ENCODE measurements around the gene AICDA.
"Not testable (repeated sequence)": the region's sequence is repeated elsewhere in the genome, so short reads cannot be mapped to it uniquely, and the experiment has no call there.

Gene AICDA

DNA sequence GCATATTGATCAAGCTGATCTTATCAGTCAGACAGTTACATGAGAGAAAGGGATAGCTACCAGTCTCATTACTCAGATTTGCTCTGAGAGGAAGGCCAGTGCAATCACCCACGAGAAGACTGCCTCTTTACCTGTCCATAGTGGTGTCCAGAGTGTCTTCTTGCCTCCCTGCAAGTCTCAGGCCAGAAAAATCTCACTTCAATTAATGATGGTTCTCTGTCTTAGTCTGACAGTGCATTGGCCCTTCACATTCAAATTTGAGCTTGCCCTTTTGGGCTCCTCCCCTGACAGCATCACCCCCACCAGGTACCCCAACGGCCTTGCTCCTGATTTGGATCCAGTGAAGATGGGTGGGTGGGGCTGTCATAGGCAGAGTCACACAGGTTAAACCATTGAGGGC is at the start of gene AICDA:
TSS of gene AICDA (minus strand) at position 231 of the 400 bp plus-strand sequence. CDS start at position 139, 92 bp downstream.
- no peak for DNase-seq (ENCODE audit: low read depth)

DNA sequence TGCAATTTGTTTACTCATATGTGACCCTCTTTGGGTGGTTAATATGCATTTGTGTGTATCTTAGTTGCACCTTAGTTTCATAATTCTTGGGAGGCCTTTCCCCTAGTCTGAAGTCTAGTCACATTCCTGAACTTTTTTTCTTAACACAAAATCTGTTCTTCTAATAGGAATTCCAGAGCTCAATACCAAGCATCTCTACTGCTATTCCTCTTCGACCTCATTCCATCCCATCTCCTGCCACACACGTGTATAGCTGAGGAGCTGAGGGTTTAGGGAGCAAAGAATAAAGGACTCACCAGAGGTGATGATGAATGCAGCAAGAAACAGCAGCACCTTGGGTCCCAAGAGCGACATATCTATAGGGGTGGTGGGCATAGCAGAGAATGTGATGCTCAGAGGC is 49.1 kb upstream of the AICDA start:
- no peak for DNase-seq (ENCODE audit: low read depth)

DNA sequence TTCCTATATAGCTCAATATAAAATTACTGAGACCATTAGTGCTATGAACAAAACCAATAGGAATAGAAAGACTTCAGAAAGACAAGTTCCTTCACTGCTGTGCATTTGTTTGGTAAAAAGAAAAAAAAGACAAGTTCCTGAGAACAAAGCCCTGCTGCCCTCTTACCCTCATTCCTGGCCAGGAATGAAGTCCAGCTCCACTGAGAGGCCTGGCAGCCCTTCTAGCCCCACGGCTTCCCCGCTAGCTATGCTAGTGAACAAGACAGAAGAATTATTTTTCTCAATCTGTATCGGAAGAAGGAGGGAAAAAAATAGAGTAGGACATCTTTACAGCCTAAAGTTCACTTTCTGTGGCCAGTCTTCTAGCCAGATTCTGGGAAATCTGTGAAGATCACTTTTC is 48.4 kb upstream of the AICDA start:
- no peak for DNase-seq (ENCODE audit: low read depth)

GRCh38 chr12:8658346-8658745 is 45.7 kb upstream of the AICDA start:
- peak; percentile 81 for DNase-seq (ENCODE audit: low read depth)

GRCh38 chr12:8655421-8655820 is 42.8 kb upstream of the AICDA start:
- no peak for DNase-seq (ENCODE audit: low read depth)

DNA sequence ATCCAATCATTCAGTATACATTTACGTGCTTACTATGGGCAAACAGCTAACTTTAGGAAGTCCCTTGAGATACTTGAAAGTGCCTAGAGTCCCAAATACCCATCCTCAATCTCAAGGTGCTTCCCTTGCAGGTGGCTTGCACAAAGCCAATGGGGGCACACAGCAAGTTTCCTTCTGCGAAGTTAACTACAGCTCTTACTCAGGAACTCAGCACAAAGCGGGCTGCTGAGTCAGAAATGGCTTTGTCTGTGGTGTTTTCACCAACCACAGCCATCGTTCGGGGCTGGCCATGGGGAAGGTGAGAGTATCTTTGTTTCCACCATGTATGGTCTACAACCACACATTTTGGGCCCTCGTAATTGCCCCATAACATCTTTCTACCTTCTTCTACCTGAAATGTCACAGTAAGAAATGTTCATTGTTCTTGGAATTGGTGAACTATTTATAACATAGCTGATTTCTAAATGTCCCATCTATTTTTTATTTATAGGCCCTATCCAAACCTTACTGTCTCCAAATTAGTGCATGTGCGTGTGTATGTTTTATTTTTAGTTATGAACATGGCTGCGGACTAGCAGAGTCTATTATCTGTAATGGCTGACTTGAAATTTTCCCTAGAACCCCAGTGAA is 36.0 kb upstream of the AICDA start:
- no peak for DNase-seq (ENCODE audit: low read depth)

GRCh38 chr12:8647968-8648367 is 35.3 kb upstream of the AICDA start:
- no peak for DNase-seq (ENCODE audit: low read depth)

DNA sequence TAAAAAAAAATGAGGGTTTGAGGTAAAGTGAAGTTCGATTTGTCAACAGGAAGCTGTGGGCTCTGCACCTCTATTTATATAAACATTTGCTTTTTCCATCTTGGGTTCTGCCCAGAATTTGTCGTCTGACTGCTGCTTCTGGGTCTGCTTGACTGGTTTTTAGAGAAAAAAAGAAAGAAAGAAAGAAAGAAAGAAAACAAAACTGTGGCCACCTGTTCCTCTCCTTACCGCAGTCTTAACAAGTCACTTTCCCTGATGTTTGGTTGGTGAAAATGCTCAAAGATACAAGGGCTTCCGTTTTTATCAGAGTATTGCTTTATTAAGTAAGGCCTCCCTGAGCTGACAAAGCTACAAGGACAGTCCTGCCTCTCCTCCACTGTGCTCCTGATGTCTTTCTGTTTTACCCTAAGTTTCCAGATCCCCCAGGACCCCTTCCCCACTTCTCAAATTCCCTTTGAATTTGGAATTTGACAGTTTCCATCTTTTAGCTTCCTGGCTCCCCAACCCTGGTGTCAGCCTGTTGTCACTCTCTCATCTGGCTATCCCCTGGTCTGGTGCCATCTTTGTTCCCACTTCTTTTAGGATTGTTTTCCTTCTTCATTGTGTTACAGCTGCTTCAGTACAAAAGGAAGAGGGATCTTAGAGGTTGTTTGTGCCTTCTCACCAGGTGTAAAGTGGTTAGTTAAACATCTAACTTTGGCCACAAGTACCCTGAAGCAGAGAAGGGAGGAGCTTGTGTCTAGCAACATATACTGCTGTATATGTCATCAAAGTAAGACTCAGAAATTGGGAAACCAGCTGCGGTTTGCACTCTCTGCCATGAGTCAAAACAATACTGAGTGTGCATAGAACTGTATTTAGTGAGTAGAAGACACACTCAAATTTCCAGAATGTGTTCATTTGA is 31.9 kb upstream of the AICDA start:
- DNase-seq (ENCODE audit: low read depth): no peak

DNA sequence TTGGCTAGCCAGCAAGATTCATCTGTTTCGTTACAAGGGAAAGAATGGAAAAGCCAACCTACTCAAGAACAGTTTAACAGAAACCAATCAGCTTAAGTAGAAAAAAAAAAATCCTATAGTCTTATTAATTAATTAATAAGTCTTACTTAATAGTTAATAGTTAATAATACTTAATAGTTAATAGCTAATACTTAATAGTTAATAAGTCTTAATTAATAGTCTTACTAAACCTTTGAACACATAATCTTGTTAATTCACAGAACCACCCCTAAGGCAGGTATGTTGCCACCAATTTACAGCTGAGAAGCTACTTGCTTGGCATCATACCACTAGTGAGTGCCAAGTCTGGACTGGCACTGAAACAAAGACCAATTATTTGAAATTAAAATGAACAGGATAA is 30.1 kb upstream of the AICDA start:
- DNase-seq (ENCODE audit: low read depth): no peak

DNA sequence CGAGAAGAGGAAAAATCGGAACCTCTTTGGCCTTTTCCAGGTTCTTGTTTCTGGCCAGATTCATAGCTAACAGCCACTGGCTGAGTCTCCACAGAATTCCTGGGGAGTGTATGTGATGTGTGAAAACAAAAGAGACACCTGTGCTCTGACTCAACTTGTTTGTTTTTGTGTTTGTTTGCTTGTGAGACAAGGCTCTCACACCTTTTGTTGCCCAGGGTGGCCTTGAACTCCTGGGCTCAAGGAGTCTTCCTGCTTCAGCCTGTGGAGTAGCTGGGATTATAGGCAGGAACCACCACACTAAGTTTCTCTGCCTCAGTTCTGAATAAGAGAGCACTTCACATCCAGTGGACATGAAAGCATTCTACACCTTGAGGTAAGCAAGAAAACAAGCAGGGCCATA is 27.3 kb upstream of the AICDA start:
- DNase-seq (ENCODE audit: low read depth): no peak

DNA sequence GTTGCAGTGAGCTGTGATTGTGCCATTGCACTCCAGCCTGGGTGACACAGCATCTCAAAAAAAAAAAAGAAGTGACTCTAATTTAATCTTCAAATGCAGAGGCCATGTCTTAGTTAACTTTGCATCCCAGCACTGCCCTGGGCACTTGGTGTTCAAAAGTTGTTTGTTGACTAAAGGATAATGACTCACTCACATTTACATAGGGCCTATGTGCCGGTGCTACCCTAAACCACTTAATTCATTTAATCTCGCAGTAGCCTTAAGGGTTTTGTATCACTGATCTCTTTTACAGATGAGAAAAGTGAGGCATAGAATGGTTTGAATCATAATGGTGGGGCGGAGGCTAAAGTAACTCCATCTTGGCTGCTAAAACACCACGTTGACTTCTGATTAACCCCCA is 26.3 kb upstream of the AICDA start:
- no peak for DNase-seq (ENCODE audit: low read depth)

DNA sequence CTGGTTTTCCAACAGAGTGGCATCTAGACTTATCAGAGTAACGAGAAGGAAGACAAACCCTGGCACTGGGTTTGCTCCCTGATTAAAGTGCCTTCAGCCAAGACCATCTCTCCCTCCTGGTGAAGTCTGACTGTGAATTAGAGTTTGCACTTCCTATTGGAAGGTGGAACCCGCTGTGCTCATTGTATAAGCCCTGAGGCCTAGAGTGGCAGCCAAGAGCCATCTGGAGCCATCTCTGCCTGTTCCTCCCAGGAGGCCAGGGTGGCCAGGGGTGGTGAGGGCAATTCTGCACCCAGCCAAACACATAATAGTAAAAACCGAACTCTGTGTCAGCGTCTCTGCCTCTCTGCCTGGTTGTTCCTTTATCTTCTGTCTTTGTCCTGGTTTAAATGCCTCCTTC is 25.0 kb upstream of the AICDA start:
- DNase-seq (ENCODE audit: low read depth): no peak

DNA sequence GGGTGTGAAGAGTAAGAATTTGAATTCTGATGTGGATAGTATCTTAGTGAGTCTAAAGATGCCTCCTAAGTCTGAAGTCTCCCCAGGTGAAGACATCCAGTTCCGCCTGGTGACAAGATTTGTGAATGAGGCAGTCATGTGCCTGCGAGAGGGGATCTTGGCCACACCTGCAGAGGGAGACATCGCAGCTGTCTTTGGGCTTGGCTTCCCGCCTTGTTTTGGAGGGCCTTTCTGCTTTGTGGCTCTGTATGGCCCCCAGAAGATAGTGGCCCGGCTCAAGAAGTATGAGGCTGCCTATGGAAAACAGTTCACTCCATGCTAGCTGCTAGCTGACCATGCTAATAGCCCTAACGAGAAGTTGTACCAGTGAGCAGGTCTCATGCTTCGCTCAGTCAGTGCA is 24.6 kb upstream of the AICDA start:
- no peak for DNase-seq (ENCODE audit: low read depth)

DNA sequence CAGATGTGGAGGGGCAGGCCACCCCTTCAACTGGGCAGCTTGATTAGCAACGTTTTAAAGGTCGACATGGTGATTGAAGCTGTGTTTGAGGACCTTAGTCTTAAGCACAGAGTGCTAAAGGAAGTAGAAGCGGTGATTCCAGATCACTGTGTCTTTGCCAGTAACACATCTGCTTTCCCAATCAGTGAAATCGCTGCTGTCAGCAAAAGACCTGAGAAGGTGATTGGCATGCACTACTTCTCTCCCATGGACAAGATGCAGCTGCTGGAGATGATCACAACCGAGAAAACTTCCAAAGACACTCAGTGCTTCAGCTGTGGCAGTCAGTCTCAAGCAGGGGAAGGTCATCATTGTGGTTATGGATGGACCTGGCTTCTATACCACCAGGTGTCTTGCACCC is 23.9 kb upstream of the AICDA start:
- no peak for DNase-seq (ENCODE audit: low read depth)

GRCh38 chr12:8636007-8636346 is 23.3 kb upstream of the AICDA start:
- DNase-seq (ENCODE audit: low read depth): not testable (repeated sequence)

DNA sequence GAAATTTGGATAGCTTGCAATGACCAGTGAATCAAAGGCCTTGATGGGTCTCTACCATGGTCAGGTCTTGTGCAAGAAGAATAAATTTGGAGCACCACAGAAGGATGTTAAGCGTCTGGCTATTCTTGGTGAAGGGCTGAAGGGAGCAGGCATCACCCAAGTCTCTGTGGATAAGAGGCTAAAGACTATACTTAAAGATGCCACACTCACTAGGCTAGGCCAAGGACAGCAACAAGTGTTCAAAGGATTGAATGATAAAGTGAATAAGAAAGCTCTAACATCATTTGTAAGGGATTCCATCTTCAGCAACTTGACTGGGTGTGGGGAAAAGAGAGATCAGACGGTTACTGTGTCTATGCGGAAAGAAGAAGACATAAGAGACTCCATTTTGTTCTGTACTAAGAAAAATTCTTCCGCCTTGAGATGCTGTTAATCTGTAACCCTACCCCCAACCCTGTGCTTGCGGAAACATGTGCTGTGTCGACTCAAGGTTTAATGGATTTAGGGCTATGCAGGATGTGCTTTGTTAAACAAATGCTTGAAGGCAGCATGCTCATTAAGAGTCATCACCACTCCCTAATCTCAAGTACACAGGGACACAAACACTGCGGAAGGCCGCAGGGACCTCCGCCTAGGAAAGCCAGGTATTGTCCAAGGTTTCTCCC is 22.8 kb upstream of the AICDA start:
- not testable (repeated sequence) for DNase-seq (ENCODE audit: low read depth)

DNA sequence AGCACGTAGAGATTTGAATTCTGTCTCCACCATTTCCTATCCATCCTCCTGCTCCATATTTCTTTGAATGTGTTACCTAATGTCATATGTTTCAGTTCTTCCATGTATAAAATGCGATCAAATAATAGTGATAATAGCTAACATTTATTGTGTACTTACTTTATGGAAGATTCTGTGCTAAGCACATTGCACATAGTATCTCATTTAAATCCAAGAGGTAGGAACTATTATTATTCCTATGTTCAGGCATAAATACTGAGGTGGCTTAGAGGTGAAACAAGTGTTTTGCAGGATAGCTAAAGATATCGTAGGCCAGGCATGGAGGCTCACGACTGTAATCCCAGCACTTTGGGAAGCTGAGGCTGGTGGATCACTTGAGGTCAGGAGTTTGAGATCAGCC is 17.5 kb upstream of the AICDA start:
- DNase-seq (ENCODE audit: low read depth): no peak

GRCh38 chr12:8629486-8630033 is 16.9 kb upstream of the AICDA start:
- DNase-seq (ENCODE audit: low read depth): peak; percentile 7

GRCh38 chr12:8628731-8629130 is 16.1 kb upstream of the AICDA start:
- DNase-seq (ENCODE audit: low read depth): no peak

- not testable (repeated sequence) for DNase-seq (ENCODE audit: low read depth)
Measured at GRCh38 chr12:8624750-8625149, 12.1 kb upstream of the AICDA start.

GRCh38 chr12:8622646-8623045 is 10.0 kb upstream of the AICDA start:
- DNase-seq (ENCODE audit: low read depth): no peak

GRCh38 chr12:8615206-8615605 is 2.5 kb upstream of the AICDA start:
- DNase-seq (ENCODE audit: low read depth): no peak

DNA sequence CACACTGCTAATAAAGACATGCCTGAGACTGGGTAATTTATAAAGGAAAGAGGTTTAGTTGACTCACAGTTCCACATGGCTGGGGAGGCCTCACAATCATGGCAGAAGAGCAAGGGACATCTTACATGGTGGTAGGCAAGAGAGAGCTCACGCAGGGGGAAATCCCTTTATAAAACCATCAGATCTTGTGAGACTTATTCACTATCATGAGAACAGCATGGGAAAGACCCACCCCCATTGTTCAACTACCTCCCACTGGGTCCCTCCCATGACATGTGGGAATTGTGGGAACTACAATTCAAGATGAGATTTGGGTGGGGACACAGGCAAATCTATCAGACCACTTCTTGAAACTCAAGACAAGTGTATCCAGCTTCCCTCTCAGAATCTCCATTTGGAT is 1.2 kb upstream of the AICDA start:
- not testable (repeated sequence) for DNase-seq (ENCODE audit: low read depth)
